ENCODE results near the gene CAMTA1.
"Not testable (repeated sequence)": the region's sequence is repeated elsewhere in the genome, so short reads cannot be mapped to it uniquely, and the experiment has no call there.

DNA sequence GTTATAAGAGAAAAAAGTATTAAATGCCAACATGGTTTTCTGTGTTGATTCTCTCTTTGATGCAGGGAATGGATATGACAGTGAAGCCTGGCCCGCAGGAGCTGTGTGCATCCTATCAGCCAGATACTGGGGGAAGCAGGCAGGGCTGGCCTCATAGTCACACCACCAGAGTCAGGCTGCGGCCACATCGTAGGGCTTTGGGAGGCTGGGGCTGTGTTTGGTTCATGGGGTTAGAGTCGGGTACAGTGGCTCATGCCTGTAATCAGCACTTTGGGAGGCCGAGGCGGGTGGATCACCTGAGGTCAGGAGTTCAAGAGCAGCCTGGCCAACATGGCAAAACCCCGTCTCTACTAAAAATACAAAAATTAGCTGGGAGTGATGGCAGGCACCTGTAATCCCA is 545.5 kb downstream of the CAMTA1 start:
- TF ChIP-seq, protein P1, sequence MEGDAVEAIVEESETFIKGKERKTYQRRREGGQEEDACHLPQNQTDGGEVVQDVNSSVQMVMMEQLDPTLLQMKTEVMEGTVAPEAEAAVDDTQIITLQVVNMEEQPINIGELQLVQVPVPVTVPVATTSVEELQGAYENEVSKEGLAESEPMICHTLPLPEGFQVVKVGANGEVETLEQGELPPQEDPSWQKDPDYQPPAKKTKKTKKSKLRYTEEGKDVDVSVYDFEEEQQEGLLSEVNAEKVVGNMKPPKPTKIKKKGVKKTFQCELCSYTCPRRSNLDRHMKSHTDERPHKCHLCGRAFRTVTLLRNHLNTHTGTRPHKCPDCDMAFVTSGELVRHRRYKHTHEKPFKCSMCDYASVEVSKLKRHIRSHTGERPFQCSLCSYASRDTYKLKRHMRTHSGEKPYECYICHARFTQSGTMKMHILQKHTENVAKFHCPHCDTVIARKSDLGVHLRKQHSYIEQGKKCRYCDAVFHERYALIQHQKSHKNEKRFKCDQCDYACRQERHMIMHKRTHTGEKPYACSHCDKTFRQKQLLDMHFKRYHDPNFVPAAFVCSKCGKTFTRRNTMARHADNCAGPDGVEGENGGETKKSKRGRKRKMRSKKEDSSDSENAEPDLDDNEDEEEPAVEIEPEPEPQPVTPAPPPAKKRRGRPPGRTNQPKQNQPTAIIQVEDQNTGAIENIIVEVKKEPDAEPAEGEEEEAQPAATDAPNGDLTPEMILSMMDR (IDR thresholded peaks at IDR 0.05) = not testable (repeated sequence)
- not testable (repeated sequence) for TF ChIP-seq EZH2phosphoT487 (IDR thresholded peaks at IDR 0.05; ENCODE audit: borderline replicate concordance, low read depth); POLR2AphosphoS5 (IDR thresholded peaks at IDR 0.05; ENCODE audit: low read depth, low read length); FOXM1 (IDR thresholded peaks at IDR 0.05; ENCODE audit: low read depth); GABPA (IDR thresholded peaks at IDR 0.05; ENCODE audit: low read depth); NRF1 (IDR thresholded peaks at IDR 0.05; ENCODE audit: low read depth, low read length); TEAD4 (IDR thresholded peaks at IDR 0.05; ENCODE audit: borderline replicate concordance, insufficient read depth); EP300 (IDR thresholded peaks at IDR 0.05; ENCODE audit: borderline replicate concordance in 1 of 2, low read depth in 1 of 2, low read length in 1 of 2); TAF1 (IDR thresholded peaks at IDR 0.05; ENCODE audit: borderline replicate concordance, low read depth, low read length); FOSL2 (IDR thresholded peaks at IDR 0.05; ENCODE audit: borderline replicate concordance, low read depth); MXI1 (IDR thresholded peaks at IDR 0.05; ENCODE audit: low read depth, low read length)
- TF ChIP-seq, protein P2, sequence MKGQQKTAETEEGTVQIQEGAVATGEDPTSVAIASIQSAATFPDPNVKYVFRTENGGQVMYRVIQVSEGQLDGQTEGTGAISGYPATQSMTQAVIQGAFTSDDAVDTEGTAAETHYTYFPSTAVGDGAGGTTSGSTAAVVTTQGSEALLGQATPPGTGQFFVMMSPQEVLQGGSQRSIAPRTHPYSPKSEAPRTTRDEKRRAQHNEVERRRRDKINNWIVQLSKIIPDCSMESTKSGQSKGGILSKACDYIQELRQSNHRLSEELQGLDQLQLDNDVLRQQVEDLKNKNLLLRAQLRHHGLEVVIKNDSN (IDR thresholded peaks at IDR 0.05; ENCODE audit: borderline replicate concordance, low read depth) = not testable (repeated sequence)
- TF ChIP-seq, protein P3, sequence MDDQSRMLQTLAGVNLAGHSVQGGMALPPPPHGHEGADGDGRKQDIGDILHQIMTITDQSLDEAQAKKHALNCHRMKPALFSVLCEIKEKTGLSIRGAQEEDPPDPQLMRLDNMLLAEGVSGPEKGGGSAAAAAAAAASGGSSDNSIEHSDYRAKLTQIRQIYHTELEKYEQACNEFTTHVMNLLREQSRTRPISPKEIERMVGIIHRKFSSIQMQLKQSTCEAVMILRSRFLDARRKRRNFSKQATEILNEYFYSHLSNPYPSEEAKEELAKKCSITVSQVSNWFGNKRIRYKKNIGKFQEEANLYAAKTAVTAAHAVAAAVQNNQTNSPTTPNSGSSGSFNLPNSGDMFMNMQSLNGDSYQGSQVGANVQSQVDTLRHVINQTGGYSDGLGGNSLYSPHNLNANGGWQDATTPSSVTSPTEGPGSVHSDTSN (IDR thresholded peaks at IDR 0.05) = not testable (repeated sequence)
